CMK (cell line): Measurements from ENCODE around the gene TEKT5.
"Not testable (repeated sequence)": the region's sequence is repeated elsewhere in the genome, so short reads cannot be mapped to it uniquely, and the experiment has no call there.

Experiments
- DNase-seq: peaks from one replicate; pipeline ENCODE4 v3.0.0-alpha.2; 2010; ENCODE audit warnings: low read depth

TEKT5 gene

GRCh38 chr16:10658943-10659342 is 35.8 kb downstream of the TEKT5 start:
- no peak for DNase-seq

GRCh38 chr16:10657925-10658324 is 36.8 kb downstream of the TEKT5 start:
- DNase-seq: no peak

- no peak for DNase-seq
Measured at GRCh38 chr16:10656618-10657017, 38.1 kb downstream of the TEKT5 start.

- DNase-seq: no peak
Measured at GRCh38 chr16:10655415-10655977, 39.2 kb downstream of the TEKT5 start.

- DNase-seq: no peak
Measured at GRCh38 chr16:10654592-10655414, 39.9 kb downstream of the TEKT5 start.

GRCh38 chr16:10652730-10653590 is 41.8 kb downstream of the TEKT5 start:
- DNase-seq: no peak

- not testable (repeated sequence) for DNase-seq
Measured at GRCh38 chr16:10649098-10649497, 45.6 kb downstream of the TEKT5 start.

GRCh38 chr16:10647721-10648296 is 46.9 kb downstream of the TEKT5 start:
- no peak for DNase-seq

- DNase-seq: no peak
Measured at GRCh38 chr16:10647264-10647720, 47.4 kb downstream of the TEKT5 start.

GRCh38 chr16:10646581-10647263 is 48.0 kb downstream of the TEKT5 start:
- no peak for DNase-seq

GRCh38 chr16:10646228-10646580 is 48.5 kb downstream of the TEKT5 start:
- no peak for DNase-seq

- DNase-seq: no peak
Measured at GRCh38 chr16:10644092-10644491, 50.6 kb downstream of the TEKT5 start.

- no peak for DNase-seq
Measured at GRCh38 chr16:10642964-10643363, 51.8 kb downstream of the TEKT5 start.

- no peak for DNase-seq
Measured at GRCh38 chr16:10641953-10642949, 52.5 kb downstream of the TEKT5 start.

- DNase-seq: no peak
Measured at GRCh38 chr16:10641555-10641952, 53.2 kb downstream of the TEKT5 start.

- no peak for DNase-seq
Measured at GRCh38 chr16:10640934-10641333, 53.8 kb downstream of the TEKT5 start.

GRCh38 chr16:10638101-10638500 is 56.6 kb downstream of the TEKT5 start:
- DNase-seq: no peak

- no peak for DNase-seq
Measured at GRCh38 chr16:10637337-10638037, 57.2 kb downstream of the TEKT5 start.

- DNase-seq: no peak
Measured at GRCh38 chr16:10635365-10636021, 59.2 kb downstream of the TEKT5 start.
